Epithelial cell of prostate (primary cell): ENCODE data around the gene PARD3.

Source experiments
- DNase-seq: peaks from one replicate; pipeline ENCODE4 v3.0.0-alpha.2; 2011; ENCODE audit warnings: low read depth, low spot score
- H3K27ac ChIP-seq: fragments of 450-650 bp; 2 replicates; pipeline ENCODE4 v1.5.1; 2017; ENCODE audit warnings: mild to moderate bottlenecking

The PARD3 gene

DNA sequence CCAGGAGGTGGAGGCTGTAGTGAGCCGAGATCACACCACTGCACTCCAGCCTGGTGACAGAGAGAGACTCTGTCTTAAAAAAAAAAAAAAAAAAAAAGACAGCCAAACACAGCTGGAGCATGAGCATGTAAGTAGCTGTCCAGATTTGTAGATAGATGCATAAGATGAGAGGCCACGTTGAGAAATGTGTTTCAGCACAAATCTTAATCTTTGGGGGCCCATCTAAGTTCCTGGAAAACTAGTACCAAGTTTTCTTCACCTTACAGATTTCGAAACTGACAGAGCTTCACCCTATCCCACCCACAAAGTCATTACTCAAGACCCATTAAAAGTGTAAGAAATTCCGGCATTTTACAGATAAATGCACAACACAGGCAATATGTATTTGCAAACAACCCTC, 208.2 kb downstream of the PARD3 start:
- H3K27ac ChIP-seq, result no peak overlapping the region
- no peak for DNase-seq

DNA sequence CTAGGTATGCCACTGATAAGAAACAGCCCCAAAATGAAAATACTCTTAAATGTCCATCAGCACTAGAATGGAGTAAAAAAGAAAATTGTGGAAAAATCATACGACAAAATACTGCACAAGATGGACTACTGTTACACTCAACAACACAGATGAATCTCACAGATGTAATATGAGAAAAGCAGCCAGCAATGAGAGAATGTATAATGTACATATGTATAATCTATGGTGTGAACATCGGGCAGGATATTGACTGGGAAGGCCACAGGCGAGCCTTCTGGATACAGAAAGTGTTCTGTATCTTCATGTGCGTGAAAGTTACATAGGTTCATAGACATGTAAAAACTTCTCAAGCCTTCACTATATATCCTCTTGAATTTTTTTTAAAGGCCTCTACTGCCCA, 212.6 kb downstream of the PARD3 start:
- DNase-seq, result no peak
- no peak overlapping the region for H3K27ac ChIP-seq

DNA sequence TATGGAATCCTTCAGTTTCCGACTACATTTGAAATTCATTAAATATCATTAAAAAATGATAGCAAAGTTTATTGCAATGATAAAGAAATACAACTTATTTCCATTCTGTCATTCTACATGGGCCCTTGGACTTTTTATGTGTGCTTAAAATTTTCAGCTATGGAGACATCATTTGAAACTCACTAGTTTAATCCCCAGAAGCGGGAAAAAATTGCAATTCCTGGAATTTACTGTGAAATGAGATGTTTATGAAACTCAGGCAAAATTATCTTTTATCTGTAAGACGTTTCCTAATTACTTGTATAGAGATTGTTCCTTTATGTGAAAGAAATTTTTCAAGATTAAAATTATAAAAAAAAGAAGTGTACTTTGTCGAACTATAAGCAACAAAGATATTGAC, 213.4 kb downstream of the PARD3 start:
- DNase-seq, result no peak
- no peak overlapping the region for H3K27ac ChIP-seq

DNA sequence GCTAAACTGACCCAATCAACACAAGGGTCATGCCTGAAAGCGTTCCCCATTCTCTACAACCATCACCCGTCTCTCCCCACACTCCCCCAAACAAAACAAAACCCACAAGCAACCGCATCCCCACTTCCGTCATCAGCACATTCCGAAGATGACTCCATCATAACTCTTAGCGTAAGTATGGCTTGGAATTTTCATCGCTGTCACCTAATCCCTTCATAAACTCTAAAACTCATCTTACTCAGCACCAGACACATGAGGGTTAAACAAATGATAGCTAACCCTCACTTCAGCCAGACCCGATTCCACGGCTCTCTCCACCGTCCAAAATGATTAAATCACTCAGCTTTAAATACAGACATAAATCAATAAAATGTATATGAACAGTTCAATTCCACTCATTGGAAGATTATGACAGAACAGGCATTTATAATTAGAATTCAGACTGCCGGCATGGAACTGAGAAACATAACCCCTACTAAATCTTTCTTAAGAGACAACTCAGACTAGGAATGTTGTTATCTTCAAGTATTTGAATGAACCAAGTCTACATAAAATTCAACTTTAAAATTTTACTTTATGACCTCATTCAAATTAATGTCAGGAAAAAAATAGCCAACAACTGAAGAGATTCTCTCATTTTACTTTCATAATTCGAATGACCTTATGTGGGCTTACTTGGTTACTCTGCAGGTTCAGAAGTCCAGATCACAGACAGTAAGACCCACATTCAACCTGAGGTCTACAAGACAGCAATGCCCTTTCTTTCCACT, 215.9 kb downstream of the PARD3 start:
- H3K27ac ChIP-seq, result no peak overlapping the region

DNA sequence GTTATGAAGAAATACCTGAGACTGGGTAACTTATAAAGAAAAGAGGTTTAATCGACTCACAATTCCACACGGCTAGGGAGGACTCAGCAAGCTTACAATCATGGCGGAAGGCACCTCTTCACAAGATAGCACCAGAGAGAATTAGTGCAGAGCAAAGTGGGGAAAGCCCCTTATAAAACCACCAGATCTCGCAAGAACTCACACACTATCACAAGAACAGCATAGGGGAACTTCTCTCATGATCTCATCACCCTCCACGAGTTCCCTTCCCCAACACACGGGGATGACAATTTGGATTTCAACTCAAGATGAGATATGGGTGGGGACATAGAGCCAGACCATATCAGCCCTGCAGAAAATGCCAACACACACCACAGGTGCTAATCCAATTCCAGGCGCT, 218.7 kb downstream of the PARD3 start:
- no peak for DNase-seq
- H3K27ac ChIP-seq, result no peak overlapping the region

More for the DNA sequence above, 215.9 kb downstream of the PARD3 start:
- no peak for DNase-seq

DNA sequence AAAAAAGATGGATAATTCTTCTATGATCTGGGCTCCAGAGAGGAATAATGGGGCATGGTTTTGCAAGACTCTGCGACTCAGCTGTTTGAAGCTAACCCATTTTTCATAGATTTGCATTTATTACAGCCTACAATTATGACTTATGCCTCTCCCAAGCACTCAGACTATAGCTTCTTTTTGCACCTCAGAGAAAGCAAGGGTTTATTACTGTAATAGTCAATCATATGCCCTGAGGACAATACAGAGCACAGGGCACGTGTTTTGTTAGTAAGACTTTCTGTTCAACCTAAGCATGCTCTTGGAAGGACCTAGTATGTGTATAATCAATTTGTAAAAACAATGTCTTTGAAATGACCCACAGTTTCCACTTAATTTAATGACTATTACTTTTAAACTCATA, 221.2 kb downstream of the PARD3 start:
- H3K27ac ChIP-seq, result no peak overlapping the region
- DNase-seq, result no peak

DNA sequence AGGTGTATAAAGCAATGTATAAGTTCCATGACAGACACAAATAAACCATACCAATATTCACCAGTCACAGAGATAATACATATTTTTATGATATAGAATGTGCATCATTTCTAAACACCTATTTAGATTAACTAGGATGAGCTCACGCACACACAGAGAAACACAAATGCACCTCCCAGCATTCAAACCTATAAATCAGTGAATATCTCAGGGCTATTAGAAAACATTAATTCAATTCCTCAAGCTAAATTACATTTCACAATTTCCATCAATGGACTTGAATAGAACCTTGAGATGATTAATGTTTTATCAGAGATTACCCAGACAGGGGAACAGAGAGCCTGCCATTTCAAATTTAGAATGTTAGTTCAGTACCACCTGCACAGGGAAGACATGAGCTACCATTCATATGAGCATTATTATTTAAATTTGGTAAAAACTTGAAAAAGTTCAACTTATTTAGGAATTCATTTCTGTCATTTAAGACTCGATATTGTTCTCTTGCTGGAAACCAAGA, 221.7 kb downstream of the PARD3 start:
- no peak for DNase-seq
- H3K27ac ChIP-seq, result no peak overlapping the region

DNA sequence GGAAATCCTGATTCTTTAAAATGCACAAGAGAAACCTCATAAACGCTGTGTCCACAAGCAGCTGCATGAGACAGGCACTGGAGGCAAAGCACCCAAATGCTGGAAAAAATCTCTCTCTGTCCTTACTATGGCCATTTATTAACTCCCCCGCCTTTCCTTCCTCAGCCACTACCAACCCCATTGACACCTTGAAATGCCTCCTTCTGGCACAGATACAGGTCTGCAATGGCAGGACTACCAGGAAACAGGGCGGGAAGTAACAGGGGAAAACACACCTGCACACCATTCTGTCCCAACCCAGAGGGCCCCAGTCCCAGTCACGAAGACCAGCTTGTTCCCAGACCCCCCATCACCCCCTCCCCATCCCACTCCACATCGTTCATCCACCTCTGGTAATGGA, 224.3 kb downstream of the PARD3 start:
- no peak overlapping the region for H3K27ac ChIP-seq
- no peak for DNase-seq

DNA sequence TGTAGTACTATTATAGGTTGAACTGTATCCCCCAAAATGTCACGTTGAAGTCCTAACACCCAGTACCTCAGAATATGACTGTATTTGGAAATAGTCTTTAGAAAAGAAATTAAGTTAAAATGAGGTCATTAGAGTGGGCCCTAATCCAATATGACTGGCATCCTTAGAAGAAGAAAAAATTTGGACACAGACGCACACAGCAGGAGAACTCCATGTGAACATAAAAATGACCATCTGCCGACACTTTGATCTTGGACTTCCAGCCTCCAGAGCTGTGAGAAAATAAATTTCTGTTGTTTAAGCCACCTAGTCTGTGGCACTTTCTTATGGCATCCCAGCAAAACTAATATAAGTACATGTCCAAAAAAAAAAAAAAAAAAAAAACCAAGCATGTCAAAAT, 225.8 kb downstream of the PARD3 start:
- H3K27ac ChIP-seq, result no peak overlapping the region
- DNase-seq, result no peak

DNA sequence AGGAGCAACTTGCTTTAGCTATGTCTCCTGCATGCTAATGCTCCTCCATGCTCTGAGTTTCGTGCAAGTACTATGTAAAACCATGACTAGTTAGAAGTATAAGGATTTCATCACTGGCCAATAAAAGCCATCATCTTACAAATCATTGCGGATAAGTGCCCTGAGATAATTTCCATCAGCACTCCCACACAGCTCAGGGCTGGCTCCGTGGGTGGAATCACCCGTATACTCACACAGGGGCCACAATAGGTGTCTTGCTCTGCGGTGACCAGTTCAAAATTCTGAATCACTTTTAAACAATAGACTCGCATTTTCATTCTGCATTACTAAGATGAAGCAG, 227.4 kb downstream of the PARD3 start:
- no peak overlapping the region for H3K27ac ChIP-seq
- DNase-seq, result no peak

DNA sequence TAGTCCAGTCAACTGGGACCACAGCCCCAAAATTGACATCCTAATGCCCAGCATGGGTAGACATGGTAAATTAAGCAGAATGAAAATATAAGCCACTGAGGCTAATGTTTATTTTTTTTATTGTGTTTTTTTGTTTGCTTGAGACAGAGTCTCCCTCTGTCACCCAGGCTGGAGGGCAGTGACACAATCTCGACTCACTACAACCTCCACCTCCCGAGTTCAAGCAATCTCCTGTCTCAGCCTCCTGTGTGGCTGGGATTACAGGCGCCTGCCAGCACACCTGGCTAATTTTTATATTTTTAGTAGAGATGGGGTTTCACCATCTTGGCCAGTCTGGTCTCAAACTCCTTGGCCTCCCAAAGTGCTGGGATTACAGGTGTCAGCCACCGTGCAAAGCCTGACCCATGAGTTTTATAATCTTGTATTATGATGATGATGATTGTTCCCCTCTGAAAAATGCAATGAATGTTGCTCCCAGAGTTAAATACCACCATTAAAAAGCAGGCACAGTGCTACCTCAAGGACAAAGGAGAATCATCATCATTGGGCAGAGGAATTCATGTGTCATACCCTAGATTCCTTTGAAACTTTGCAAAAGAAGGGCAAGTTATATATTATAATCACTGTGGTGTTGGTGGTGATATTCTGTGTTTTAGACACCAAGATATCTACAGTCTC, 228.0 kb downstream of the PARD3 start:
- no peak for DNase-seq
- H3K27ac ChIP-seq, result peak overlapping the region; percentile 6

DNA sequence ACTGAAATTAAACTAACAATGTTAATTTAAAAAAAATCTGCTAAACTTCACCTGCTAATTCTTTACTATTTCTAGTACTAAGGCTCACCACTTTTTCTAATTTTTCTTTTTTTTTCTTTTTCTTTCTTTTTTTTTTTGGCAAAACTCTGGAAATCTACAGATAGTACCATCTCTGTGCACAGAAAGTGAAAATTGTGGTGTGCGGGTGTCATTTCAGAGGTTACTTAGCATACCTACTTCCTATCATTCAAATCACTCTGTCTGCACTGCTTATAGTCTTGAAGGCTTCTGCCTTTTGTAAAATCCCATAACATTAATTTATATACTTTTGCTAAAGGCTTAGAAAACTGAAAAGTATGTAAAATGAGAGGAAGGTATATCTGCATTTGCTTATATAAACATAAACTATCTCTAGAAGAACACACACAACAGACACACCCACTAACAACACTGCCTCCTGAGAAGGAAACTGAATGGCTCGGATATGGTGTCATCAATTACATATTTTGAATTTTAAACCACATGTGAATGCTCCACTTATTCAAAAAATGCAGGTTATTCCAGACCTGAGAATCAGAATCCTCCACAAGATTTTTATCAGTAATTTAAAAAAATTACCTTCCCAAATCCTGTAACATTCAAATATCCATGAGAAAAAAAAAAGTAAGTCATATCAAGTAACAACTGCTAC, 229.5 kb downstream of the PARD3 start:
- H3K27ac ChIP-seq, result no peak overlapping the region

DNA sequence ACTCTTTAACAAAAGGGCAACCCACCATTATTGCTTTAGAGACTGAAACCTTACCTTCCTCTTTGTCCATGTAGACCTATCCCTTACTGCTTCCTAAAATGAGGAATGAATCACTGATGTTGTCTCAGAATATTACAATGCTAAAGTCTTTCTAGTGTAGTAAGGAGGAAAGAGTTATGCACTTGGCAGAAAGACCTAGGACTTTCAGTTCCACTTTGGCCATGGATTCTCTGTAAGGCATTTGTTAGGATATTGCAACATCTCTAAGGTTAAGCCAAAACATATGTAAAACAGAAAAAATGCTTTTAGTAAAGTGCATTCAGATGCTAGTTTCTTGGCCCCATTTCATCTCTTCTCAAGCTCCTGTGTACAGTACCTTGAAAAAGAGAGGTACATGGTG, 230.9 kb downstream of the PARD3 start:
- DNase-seq, result no peak
- H3K27ac ChIP-seq, result peak overlapping the region; percentile 65

More for the DNA sequence above, 229.5 kb downstream of the PARD3 start:
- no peak for DNase-seq

DNA sequence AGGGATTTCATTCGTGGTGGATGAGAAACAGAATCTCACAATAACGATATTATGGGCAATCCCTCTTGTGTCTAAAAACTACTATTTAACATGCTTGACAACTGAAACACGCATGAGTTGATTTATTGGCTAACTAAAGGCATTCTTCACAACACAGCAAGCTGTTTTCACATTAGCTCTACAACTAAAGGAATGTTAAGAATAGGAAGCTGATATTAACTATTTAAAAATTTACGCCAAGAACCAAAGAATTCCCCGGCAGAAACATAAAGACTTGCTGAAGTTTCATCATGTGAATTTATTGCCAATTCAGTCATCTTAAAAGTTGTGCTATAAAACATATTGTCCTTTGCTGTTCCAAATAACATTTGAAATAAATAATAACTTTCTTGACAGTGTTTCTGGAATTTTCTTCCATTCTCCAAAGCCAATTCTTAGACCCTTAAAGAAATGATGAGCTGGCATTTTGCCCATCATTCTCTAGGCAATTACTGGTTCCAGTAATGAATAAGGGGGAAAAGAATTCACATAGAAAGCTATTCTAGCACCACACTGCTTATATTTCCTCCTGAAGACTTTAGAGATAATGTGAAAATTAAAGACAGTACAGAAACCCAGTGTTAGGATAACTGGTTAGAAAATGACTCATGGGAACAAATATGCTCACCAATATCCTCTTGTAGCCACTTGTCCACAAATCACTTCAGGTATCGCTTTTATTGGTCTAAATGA, 233.1 kb downstream of the PARD3 start:
- peak; percentile 60 for DNase-seq
- peak overlapping the region; percentile 65 for H3K27ac ChIP-seq

DNA sequence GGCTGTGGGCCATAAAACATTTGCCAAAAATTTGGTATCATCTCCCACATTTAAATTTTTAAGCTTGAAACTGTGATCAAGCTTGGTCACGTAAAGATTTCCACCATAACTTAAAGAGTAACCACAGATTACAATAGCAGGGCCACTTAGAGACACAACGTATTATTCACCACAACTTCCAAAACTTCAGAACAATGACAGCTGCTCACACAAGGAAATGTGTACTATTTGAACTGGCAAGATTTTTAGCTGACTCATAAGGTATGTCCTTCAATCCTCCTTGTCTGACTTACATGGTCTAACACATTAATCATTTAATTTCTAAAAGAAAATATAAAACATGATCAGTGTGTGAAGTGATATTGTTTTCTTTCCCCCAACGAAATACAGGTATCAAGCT, 234.5 kb downstream of the PARD3 start:
- peak overlapping the region; percentile 65 for H3K27ac ChIP-seq
- DNase-seq, result peak; percentile 70

DNA sequence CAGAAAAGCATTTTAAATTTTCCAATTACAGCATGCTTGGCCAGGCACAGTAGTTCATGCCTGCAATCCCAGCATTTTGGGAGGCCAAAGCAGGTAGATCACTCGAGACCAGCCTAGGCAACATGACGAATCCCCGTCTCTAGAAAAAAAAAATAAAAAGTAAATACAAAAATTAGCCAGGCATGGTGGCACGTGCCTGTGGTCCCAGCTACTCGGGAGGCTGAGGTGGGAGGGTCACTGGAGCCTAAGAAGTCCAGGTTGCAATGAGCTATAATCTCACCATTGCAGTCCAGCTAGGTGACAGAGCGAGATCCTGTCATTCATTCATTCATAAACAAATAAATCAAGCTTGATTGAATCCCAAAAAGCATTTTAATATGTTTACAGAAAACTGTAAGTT, 234.9 kb downstream of the PARD3 start:
- H3K27ac ChIP-seq, result peak overlapping the region; percentile 65
- DNase-seq, result no peak

DNA sequence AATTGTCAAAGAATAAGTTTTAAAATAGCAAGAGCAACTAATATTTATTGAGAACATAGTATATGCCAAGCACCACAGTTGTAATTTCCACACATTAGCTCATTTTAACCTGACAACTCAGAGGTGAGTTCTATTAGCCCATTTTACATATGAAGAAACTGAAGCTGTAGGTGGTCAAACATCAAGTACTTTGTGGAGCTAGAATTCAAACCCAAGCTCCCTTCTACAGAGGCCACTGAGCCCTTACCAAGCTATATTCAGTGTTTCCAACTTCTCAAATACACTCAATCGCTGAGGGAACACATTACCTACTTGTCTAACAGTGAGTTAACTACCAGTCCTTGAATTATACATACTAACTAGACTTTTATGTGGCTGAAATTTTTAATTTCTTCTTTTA, 236.6 kb downstream of the PARD3 start:
- H3K27ac ChIP-seq, result no peak overlapping the region
- DNase-seq, result no peak

DNA sequence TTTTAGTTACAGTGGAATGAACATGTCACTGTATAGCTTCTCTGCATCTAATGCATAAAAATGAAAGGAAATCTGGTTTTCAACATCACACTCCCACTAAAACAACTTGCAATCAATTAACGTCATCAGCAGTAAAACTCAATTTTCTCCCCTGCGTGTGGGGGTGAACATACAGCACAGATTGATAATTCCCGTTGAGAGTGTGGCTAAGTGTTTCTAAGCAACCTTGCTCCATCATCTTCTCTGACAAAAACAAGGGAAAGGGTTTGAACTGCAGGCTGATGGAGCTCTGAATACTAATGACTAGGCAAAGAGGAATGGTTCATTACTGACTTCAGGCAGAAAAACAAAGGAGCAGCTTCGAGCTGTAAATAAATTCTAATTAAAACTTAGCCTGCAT, 238.3 kb downstream of the PARD3 start:
- no peak overlapping the region for H3K27ac ChIP-seq
- DNase-seq, result no peak

DNA sequence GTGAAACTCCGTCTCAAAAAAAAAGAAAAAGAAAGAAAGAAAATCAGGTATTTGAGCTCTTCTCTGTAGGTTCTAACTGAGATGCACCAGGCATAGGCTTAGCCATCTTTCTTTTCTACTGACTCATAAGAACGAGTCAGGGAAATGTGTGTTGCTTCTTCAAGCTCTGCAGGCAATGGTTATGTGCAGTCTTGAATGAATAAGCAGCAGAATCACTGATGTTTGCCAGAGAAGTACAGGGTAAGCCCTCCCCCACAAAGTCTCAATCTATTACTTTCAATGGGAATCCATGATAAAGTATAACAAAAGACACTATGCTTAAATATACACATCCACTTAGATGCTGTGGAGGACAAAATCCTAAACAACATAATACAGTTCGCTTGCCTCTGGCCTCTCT, 239.2 kb downstream of the PARD3 start:
- H3K27ac ChIP-seq, result no peak overlapping the region
- DNase-seq, result no peak

DNA sequence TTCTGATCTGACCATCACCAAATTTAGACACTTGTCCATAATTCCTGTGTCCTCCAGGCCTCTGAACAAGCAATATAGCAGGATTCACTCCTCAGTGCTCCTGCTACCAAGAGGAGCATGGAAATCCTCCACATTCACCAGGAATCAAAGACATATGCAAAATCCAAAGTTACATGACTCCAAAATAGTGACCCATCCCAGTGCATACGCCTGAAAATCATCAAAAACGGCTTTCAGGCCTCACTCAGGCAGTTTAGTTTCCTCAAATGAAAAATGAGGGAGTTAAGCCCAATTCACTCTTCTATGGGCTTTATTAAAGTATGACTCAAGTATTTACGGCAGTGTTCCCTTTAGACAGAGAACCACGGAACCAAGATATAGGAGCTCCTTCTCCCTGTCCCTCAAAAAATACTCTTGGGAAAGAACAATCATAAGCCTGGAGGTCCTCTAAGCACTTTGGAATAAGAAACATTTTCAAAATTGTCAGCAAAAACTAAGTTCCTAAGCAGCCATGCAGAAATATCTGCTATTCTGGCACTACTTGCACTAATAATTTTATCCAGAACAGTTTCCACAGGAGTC, 240.7 kb downstream of the PARD3 start:
- no peak overlapping the region for H3K27ac ChIP-seq
- DNase-seq, result no peak
